ENCODE results near the gene BMP4.

Gene BMP4

GRCh38 chr14:53963320-53964227 is 6.9 kb upstream of the BMP4 start:
- no peak for DNase-seq

- DNase-seq = no peak
Measured at GRCh38 chr14:53962953-53963319, 6.3 kb upstream of the BMP4 start.

- DNase-seq = no peak
Measured at GRCh38 chr14:53958628-53959027, 2.0 kb upstream of the BMP4 start.

- DNase-seq = no peak
Measured at GRCh38 chr14:53957739-53958138, 1.1 kb upstream of the BMP4 start.

GRCh38 chr14:53955671-53956426 is 776 bp downstream of the BMP4 start:
- no peak for DNase-seq

GRCh38 chr14:53955229-53955556 is 1.4 kb downstream of the BMP4 start:
- no peak for DNase-seq

GRCh38 chr14:53954551-53955228 is 1.9 kb downstream of the BMP4 start:
- no peak for DNase-seq

- no peak for DNase-seq
Measured at GRCh38 chr14:53953828-53954550, 2.6 kb downstream of the BMP4 start.

GRCh38 chr14:53953002-53953827 is 3.4 kb downstream of the BMP4 start:
- DNase-seq = no peak

- DNase-seq = no peak
Measured at GRCh38 chr14:53952533-53952932, 4.1 kb downstream of the BMP4 start.

GRCh38 chr14:53951627-53952303 is 4.9 kb downstream of the BMP4 start:
- DNase-seq = no peak

GRCh38 chr14:53951243-53951626 is 5.4 kb downstream of the BMP4 start:
- no peak for DNase-seq

- DNase-seq = no peak
Measured at GRCh38 chr14:53950031-53950793, 6.4 kb downstream of the BMP4 start.

GRCh38 chr14:53949201-53949600 is 7.4 kb downstream of the BMP4 start:
- DNase-seq = no peak

- DNase-seq = no peak
Measured at GRCh38 chr14:53948205-53948884, 8.3 kb downstream of the BMP4 start.

GRCh38 chr14:53947452-53948204 is 9.0 kb downstream of the BMP4 start:
- no peak for DNase-seq

GRCh38 chr14:53947094-53947445 is 9.6 kb downstream of the BMP4 start:
- no peak for DNase-seq

GRCh38 chr14:53946404-53947093 is 10.1 kb downstream of the BMP4 start:
- no peak for DNase-seq

GRCh38 chr14:53946071-53946403 is 10.6 kb downstream of the BMP4 start:
- no peak for DNase-seq

Measured in NCI-H2081 treated with DMSO at 0.1 percent for 48 hours (cell line).